Natural killer cell (primary cell): Measurements from ENCODE around the gene EPAS1. TPM values are rescaled to one million over a fixed set of nuclear protein-coding genes. Genes with fewer than 3 reads are reported as not detected.
A peak's percentile ranks its signal among the peaks of the same experiment; 100 is the strongest.

Experiments
- ATAC-seq, 3 donors: fragments of 150-1000 bp in 2 of 3; fragments of 200-7000 bp in 1 of 3; cut with Tn5 transposase; 1 replicate in 1 of 3; 2 replicates in 2 of 3; pipeline ENCODE4 v1.10.0; 2021; ENCODE audit warnings: mild to moderate bottlenecking in 2 of 3, moderate library complexity in 2 of 3
- DNase-seq, 2 donors: peaks; one replicate each; pipeline versions ENCODE4 v3.0.0 to v3.0.0-alpha.2; 2013 to 2021; ENCODE audit warnings: mixed read lengths in 1 of 2
- H3K27ac ChIP-seq: one replicate; pipeline ENCODE4 v1.5.1; 2013; ENCODE audit warnings: mild to moderate bottlenecking, low read length
- H3K27me3 ChIP-seq: one replicate; pipeline ENCODE4 v1.6.1; 2013; ENCODE audit warnings: low read length; ENCODE audit not compliant: control insufficient read depth, insufficient read depth
- H3K36me3 ChIP-seq: one replicate; pipeline ENCODE4 v1.6.1; 2013; ENCODE audit warnings: low read length; ENCODE audit not compliant: control insufficient read depth, insufficient read depth
- H3K4me1 ChIP-seq: one replicate; pipeline ENCODE4 v1.6.1; 2013; ENCODE audit warnings: low read length; ENCODE audit not compliant: control insufficient read depth, insufficient read depth
- H3K4me3 ChIP-seq: one replicate; pipeline ENCODE4 v1.5.1; 2013; ENCODE audit warnings: low read length
- H3K9me3 ChIP-seq: one replicate; pipeline ENCODE4 v1.6.1; 2013; ENCODE audit warnings: low read length; ENCODE audit not compliant: control insufficient read depth, insufficient read depth
- H3K27ac Mint-ChIP-seq, 2 donors: one replicate each; pipeline ENCODE4 v1.8.0; 2022; ENCODE audit warnings: mild to moderate bottlenecking in 2 of 2, mixed read lengths in 2 of 2, moderate library complexity in 1 of 2
- H3K27me3 Mint-ChIP-seq, 2 donors: one replicate each; pipeline ENCODE4 v1.8.0; 2022; ENCODE audit warnings: low read depth in 2 of 2, mixed read lengths in 2 of 2
- H3K36me3 Mint-ChIP-seq: one replicate; pipeline ENCODE4 v1.8.0; 2022; ENCODE audit warnings: mixed read lengths
- H3K4me1 Mint-ChIP-seq, 2 donors: one replicate each; pipeline ENCODE4 v1.8.0; 2022; ENCODE audit warnings: mixed read lengths in 2 of 2
- H3K4me3 Mint-ChIP-seq: one replicate; pipeline ENCODE4 v1.8.0; 2022; ENCODE audit warnings: mild to moderate bottlenecking, moderate library complexity, mixed read lengths
- H3K9me3 Mint-ChIP-seq, 2 donors: one replicate each; pipeline ENCODE4 v1.8.0; 2022; ENCODE audit warnings: mixed read lengths in 2 of 2
- CTCF ChIP-seq: fragments of 200-600 bp; IDR thresholded peaks from one replicate; pipeline ENCODE4 v1.8.0; 2022; ENCODE audit warnings: antibody characterized with exemption
- WGBS: methylation state at CpG from one replicate; pipeline ENCODE4 v1.1.7; 2013; ENCODE audit warnings: missing lambda C conversion rate; ENCODE audit not compliant: insufficient coverage; 5-methylcytosine and 5-hydroxymethylcytosine counted together
- intact Hi-C: fragments of 100-400 bp; cut with micrococcal nuclease; formaldehyde crosslinking; loops from one replicate; pipeline ENCODE4 v1.14.2; 2022
- total RNA-seq, 4 donors: library from RNA; stranded (reverse); fragments of 120-200 nt in 1 of 4; gene quantifications; one replicate each; pipeline versions ENCODE4 v1.2.3 to v1.2.4, GENCODE V29; 2013 to 2022

The EPAS1 gene
- total RNA-seq, 3 donors from 2014 or later (not counting 1 experiment from before 2014, with no cell fraction given): 2.1 to 61.4 (median 3.6) TPM

- no peaks in the 10 kb centered on the region for H3K36me3 ChIP-seq
- H3K27ac Mint-ChIP-seq: no peak overlapping the region
- no peaks in the 10 kb centered on the region for H3K27me3 ChIP-seq
- TF ChIP-seq CTCF: no peak
- peaks cover 26 to 30% of the 10 kb centered on the region in 2 donors for H3K4me1 Mint-ChIP-seq
- H3K4me3 ChIP-seq: no peak overlapping the region
- intact Hi-C loops: loop anchor here (2.0 kb wide), 1 partner anchor 353 kb away; no protein-coding TSS in a partner anchor
- H3K36me3 Mint-ChIP-seq: no peaks in the 10 kb centered on the region
- H3K4me3 Mint-ChIP-seq: no peak overlapping the region
- peaks cover 12% of the 10 kb centered on the region for H3K4me1 ChIP-seq
- peak in 1 of 2 donors; percentile 9 for DNase-seq
- 65% methylated on average over 3 of the region's 4 CpGs for WGBS
- no peak overlapping the region for H3K27ac ChIP-seq
- H3K9me3 Mint-ChIP-seq: no peaks in the 10 kb centered on the region
- ATAC-seq: no peak
- peaks cover 13 to 21% of the 10 kb centered on the region in 2 donors for H3K27me3 Mint-ChIP-seq
- no peaks in the 10 kb centered on the region for H3K9me3 ChIP-seq
These were observed 66.4 kb downstream of the EPAS1 start for GRCh38 chr2:46363535-46364170.

- DNase-seq (peak in 1 of 2 donors; percentile 78), ATAC-seq (peak in 1 of 3 donors; percentile 27)
- peak; percentile 92 for TF ChIP-seq CTCF
- Histone ChIP-seq H3K27me3 (no peaks in the 10 kb centered on the region), H3K9me3 (no peaks in the 10 kb centered on the region), H3K27ac (no peak overlapping the region), H3K4me1 (peaks cover 23% of the 10 kb centered on the region), H3K4me3 (no peak overlapping the region), H3K36me3 (no peaks in the 10 kb centered on the region)
- Mint-ChIP-seq H3K27ac (no peak overlapping the region), H3K36me3 (no peaks in the 10 kb centered on the region), H3K4me1 (peaks cover 37% of the 10 kb centered on the region in 2 donors), H3K4me3 (no peak overlapping the region), H3K9me3 (no peaks in the 10 kb centered on the region), H3K27me3 (peaks cover 13 to 23% of the 10 kb centered on the region in 2 donors)
- 67% methylated on average over 3 of the region's 4 CpGs for WGBS
- intact Hi-C loops: loop anchor here (1.0 to 5.0 kb wide), 3 partner anchors 302 to 373 kb away; no protein-coding TSS in a partner anchor
These were observed 67.7 kb downstream of the EPAS1 start for GRCh38 chr2:46364797-46365457.

- intact Hi-C loops: loop anchor here (1.0 to 5.0 kb wide), 3 partner anchors 303 to 374 kb away; no protein-coding TSS in a partner anchor
- H3K4me1 Mint-ChIP-seq: peaks cover 42 to 43% of the 10 kb centered on the region in 2 donors
- no peak for TF ChIP-seq CTCF
- Histone ChIP-seq H3K4me3 (no peak overlapping the region), H3K27ac (no peak overlapping the region), H3K36me3 (no peaks in the 10 kb centered on the region), H3K27me3 (no peaks in the 10 kb centered on the region), H3K4me1 (peaks cover 35% of the 10 kb centered on the region), H3K9me3 (no peaks in the 10 kb centered on the region)
- no peak overlapping the region for H3K4me3 Mint-ChIP-seq
- no peak overlapping the region for H3K27ac Mint-ChIP-seq
- peaks cover 13 to 26% of the 10 kb centered on the region in 2 donors for H3K27me3 Mint-ChIP-seq
- 93% methylated on average over 14 of the region's 15 CpGs for WGBS
- DNase-seq (no peak), ATAC-seq (no peak)
- H3K9me3 Mint-ChIP-seq: no peaks in the 10 kb centered on the region
- H3K36me3 Mint-ChIP-seq: no peaks in the 10 kb centered on the region
These were observed 68.9 kb downstream of the EPAS1 start for GRCh38 chr2:46365913-46366667.
